CD4-positive, alpha-beta T cell treated with Interleukin-4 for 4 hours (primary cell): ENCODE results near the gene PXMP4.
"Not testable (repeated sequence)": the region's sequence is repeated elsewhere in the genome, so short reads cannot be mapped to it uniquely, and the experiment has no call there.

Experiments
- DNase-seq: peaks from one replicate; pipeline ENCODE4 v3.0.0-alpha.2; 2020

The PXMP4 gene

DNA sequence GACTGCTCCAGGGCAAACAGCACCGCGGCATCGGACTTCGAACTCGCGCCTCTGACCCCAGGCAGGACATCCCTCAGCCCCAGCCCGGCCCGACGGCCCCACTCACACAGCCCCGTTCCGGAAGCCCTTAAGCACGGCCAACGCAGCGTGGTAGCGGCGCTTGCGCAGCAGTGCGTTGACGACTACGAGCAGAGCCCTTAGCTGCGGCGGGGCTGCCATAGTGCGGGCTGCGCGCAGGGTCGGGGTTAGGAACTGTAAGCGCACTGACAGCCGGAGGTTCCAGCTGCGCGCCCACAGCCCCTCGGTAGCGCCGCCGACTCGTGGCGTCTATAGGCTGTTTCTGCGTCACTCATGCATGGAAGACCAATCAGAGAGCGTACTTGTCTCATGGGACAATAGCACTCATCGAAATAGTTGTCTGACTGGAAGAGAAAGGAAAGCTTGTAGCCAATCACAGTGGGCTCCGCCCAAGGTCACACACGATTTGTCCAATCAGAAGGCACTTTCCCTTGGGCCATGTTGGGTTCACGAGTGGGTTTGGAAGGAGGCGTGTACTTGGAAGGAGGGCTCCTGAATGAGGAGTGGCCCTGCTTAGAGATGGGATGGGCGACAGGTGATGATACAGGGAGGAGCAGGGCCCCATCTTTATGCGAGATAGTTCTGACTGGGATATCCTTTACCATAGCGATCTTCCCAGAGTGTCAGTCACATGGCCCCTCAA lies at the start of gene PXMP4:
Gene PXMP4, minus strand, starts transcription at position 322 of the 721 bp plus-strand sequence. Its CDS starts 103 bp downstream, at position 219.
- DNase-seq: peak; percentile 98

DNA sequence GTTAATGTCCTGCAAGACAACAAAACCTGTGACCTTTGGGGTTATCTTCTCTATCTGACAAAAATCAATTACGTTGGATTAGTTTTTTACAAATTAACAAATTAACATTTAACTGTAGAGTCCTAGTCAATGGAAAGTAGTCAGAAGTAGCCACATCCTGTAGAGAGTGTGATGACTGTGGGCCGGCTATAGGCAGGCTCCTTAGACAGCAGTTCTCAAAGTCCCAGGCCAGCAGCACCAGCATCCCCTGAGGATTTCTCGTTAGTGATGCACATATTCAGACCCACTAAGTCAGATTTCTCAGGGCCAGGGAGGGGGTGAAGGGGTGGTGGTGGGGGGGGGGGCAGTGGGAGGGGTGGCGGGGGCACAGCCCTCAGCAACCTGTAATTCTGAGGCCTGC lies 48.9 kb upstream of the PXMP4 start:
- DNase-seq: no peak

DNA sequence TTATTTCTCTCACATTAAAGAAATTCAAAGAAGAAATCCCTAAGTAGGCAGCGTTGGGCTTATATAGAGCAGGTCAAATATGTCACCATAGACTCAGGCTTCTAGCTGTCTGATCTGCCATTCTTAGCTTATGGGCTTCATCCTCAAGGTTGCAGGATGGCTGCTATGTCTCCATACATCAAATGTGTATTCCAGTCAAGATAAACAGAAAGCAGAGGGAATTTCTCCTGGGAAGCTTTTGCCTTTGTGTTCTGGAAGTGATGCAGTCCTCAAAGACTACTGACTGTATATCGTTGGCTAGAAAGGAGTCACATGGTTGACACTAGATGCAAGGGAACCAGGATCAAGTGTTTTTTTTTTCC lies 47.6 kb upstream of the PXMP4 start:
- DNase-seq: no peak

DNA sequence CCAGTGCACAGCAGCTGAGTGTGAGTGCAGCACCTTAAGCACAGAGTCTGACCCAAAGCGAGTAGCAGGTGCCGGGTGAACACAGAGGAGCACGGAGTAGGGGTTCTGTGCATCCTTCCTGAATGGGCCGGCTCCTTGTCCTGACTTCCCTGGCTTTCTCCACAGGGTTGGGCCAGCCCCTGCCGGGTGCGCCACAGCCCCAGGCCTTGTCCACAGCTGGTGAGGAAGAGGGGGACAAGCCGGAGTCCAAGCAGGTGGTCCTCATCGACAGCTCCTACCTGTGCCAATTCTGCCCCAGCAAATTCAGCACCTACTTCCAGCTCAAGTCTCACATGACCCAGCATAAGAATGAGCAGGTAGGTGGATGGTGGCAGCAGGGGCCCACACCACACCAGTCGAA lies 46.6 kb upstream of the PXMP4 start:
- no peak for DNase-seq

GRCh38 chr20:33765592-33765991 lies 45.5 kb upstream of the PXMP4 start:
- DNase-seq: no peak

GRCh38 chr20:33765099-33765498 lies 45.0 kb upstream of the PXMP4 start:
- no peak for DNase-seq

DNA sequence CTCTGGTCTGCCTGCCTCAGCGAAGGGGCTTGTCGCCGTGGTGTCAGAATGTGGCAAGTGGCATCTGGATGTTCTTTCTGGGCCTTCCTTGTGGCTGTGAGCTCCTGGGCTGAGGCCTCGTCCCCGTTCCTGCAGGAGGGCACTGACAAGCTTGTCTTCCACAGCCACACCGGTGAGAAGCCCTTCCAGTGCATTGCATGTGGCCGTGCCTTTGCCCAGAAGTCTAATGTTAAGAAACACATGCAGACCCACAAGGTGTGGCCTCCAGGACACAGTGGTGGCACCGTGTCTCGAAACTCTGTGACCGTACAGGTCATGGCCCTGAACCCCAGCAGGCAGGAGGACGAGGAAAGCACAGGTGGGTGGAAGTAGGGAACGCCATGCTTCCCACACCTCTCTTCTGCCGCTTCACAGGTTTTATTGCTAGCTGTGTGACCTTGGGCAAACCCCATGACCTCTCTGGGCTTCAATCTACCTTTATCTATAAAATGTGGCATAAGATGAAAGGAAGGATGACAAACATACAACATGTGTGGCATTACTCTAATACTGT lies 41.7 kb upstream of the PXMP4 start:
- no peak for DNase-seq

- DNase-seq: no peak
Observed at GRCh38 chr20:33757458-33757857, 37.3 kb upstream of the PXMP4 start.

GRCh38 chr20:33757046-33757445 lies 36.9 kb upstream of the PXMP4 start:
- DNase-seq: no peak

DNA sequence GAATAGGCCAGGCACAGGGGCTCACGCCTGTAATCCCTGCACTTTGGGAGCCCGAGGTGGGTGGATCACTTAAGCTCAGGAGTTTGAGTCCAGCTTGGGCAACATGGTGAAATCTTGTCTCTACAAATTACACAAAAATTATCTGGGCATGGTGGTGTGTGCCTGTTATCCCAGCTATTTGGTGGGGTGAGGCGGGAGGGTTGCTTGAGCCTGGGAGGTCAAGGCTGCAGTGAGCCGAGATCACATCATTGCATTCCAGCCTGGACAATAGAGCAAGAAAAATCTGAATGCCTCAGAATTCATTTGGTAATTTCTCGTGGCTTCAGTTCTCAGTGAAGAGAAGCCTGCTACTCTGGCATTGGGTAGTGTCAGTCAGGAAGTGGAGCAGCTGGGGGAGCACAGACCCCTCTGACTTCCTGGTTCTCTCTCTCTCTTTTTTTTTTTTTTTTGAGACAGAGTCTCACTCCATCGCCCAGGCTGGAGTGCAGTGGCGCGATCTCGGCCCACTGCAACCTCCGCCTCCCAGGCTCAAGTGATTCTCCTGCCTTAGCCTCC lies 35.9 kb upstream of the PXMP4 start:
- DNase-seq: not testable (repeated sequence)

- DNase-seq: no peak
Observed at GRCh38 chr20:33753763-33754162, 33.7 kb upstream of the PXMP4 start.

DNA sequence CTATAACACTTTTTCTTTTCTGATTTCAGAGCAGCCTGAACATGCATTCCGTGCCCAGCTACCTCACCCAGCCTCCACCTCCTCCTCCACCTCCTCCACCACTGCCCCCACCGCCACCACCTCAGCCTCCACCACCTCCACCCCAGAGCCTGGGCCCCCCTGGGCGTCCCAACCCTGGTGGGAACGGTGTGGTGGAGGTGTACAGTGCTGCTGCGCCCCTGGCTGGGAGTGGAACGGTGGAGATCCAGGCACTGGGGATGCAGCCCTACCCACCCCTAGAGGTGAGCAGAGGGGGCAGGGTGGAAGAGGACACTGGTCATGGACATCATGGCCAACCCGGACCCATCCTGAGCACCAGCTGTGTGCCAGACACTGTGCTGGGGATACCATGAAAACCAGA lies 33.0 kb upstream of the PXMP4 start:
- no peak for DNase-seq

DNA sequence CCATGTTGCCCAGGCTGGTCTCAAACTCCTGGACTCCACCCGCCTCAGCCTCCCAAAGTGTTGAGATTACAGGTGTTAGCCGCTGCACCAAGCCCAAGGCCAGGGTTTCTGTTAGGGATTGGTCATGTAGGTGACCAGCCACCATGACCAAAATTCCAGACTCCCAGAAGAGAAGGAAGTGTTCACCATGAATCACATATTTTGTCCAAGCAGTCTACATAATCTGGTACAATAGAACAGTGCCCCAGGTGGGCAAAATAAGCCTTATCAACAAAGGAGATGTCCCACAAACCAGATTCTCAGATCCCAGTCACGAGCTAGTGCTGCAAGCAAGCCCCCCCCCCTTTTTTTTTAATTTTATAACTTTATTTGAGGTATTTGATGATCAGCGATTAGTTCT lies 31.7 kb upstream of the PXMP4 start:
- DNase-seq: no peak

- no peak for DNase-seq
Observed at GRCh38 chr20:33746325-33746998, 26.4 kb upstream of the PXMP4 start.

- DNase-seq: no peak
Observed at GRCh38 chr20:33744773-33745385, 24.8 kb upstream of the PXMP4 start.

DNA sequence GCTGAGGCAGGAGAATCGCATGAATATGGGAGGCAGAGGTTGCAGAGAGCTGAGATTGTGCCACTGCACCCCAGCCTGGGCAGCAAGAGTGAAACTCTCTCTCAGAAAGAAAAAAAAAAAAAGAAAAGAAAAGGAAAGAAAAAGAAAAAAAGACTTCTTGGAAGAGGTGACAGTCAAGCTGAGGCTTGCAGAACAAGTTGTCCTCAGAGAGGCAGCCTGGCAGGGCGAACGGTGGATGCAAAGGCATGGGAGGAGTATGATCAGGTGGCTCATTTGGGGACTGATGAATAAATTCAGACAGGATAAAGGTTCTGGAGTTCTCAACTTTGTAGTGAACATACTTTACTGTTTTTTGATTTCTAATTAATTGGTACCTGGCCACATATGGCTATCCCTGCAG lies 24.1 kb upstream of the PXMP4 start:
- DNase-seq: no peak

DNA sequence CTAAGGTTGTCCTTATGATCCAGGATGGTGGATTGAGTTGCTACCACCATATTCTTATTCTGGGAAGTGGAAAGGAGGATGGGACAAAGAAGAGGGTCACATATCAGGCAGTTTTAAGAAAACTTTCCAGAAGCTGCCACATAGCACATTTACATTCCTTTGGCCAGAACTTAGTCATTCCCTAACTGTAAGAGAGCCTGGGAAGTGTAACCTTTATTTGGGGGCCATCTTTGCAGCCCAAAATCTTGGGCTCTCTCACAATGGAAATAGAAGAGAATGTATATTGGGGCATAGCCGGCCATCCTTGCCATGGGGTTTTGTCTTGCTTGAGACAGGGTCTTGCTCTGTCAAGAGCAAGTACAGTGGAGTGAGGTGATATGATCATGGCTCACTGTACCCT lies 20.1 kb upstream of the PXMP4 start:
- DNase-seq: no peak

DNA sequence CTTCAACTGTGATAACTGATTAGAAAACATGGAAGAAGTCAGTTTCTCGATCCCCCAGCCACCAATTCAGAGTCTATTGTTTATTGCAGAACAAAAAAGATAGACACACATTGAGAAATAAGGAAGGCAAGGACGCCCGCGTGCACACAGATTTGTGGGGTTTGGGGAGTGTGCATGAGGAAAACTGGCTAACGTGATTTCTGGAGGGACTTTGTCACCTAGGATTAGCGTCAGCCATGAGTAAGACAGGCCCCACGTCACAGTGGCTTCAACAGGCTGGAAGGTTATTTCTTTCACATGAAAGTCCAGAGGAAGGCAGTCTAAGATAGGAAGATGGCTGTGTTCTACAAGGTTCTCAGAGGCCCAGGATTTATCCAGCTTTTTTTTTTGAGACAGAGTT lies 19.4 kb upstream of the PXMP4 start:
- no peak for DNase-seq

GRCh38 chr20:33736962-33737361 lies 16.9 kb upstream of the PXMP4 start:
- no peak for DNase-seq

- no peak for DNase-seq
Observed at GRCh38 chr20:33733654-33734576, 13.8 kb upstream of the PXMP4 start.

DNA sequence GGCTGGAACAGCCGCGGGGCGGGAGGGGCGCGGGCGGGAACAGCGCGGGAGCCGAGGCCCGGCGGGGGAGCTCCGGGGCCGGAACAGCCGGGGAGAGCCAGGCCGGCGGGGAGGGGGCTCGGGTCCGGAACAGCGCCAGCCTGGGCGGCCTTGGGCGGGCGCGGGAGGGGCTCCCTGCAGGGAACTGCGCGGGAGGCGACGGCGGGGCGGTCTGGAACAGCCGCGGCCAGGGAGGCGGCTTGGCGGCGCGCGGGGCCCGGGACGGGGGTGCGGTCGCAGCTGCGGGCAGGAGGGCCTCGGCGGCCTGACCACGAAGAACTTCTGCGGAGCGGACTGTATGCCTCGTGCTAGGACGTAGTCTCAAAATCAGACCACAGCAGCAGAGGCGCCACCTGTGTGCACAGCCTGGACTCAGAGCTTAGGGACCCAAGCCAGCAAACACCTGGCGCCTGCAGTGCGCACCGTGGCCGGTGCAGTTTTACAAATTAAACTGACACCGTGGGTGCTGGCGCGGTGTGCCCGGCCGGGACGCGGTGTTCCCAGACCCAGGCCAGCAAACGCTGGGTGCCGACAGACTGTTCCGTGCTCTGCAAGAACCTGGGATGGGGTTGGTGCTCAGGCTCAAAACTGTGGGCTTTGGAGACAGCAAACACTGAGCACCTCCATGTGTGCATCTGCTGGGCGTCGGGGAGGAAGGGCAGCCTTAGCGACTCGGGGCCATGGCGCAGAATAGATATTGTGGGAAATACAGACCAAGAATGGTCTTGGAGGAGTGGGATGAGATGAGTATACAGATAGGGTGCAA lies 12.3 kb upstream of the PXMP4 start:
- no peak for DNase-seq

DNA sequence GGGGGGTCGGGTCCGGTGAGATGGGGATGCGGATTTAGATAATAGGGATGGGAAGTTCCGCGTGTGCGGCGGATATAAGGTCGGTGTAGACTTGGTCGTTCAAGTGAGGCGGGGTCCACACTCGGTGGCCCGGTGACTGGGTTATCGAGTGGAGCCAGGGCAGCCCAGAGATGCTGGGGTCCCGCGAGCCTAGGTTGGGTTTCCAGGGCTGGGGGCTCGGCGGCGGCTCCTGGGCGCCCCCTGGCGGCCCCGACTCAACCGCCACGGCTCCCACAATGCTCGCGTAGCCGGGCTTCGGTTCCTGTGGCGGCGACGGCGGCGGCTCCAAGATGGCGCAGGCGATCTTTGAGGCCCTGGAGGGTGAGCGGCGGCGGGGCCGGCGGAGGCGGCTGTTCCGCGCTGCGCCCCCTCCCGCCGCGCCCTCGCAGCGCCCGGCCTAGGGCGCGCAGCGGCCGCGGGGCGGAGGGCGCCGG lies 11.6 kb upstream of the PXMP4 start, which contains the start of gene ZNF341:
Gene ZNF341, plus strand, starts transcription at position 304 of the 473 bp plus-strand sequence. Its CDS starts 26 bp downstream, at position 330.
- peak; percentile 90 for DNase-seq
